Transverse colon (tissue), 3 donors: ENCODE measurements around the gene NTMT1.
"Not testable (repeated sequence)": the region's sequence is repeated elsewhere in the genome, so short reads cannot be mapped to it uniquely, and the experiment has no call there.

Experiments used
- EP300 ChIP-seq: sonication (generic); formaldehyde crosslinking; IDR thresholded peaks from one replicate; pipeline ENCODE4 v1.6.1; 2017; ENCODE audit warnings: antibody characterized with exemption, low read depth
- POLR2A ChIP-seq: fragments of 450-650 bp; IDR thresholded peaks from one replicate; pipeline ENCODE4 v1.6.1; 2016; ENCODE audit warnings: antibody characterized with exemption, mild to moderate bottlenecking, moderate library complexity
- TF ChIP-seq, protein P1 (sequence below), 5 experiments: fragments of 200-600 bp in 3 of 5; fragments of 450-650 bp in 2 of 5; sonication (generic) in 3 of 5; IDR thresholded peaks; 1 replicate in 2 of 5; 2 replicates in 3 of 5; pipeline ENCODE4 v1.5.1; 2016 to 2017; ENCODE audit warnings: antibody characterized with exemption in 5 of 5, inconsistent platforms in 3 of 5, mild to moderate bottlenecking in 2 of 5, moderate library complexity in 1 of 5

DNA sequence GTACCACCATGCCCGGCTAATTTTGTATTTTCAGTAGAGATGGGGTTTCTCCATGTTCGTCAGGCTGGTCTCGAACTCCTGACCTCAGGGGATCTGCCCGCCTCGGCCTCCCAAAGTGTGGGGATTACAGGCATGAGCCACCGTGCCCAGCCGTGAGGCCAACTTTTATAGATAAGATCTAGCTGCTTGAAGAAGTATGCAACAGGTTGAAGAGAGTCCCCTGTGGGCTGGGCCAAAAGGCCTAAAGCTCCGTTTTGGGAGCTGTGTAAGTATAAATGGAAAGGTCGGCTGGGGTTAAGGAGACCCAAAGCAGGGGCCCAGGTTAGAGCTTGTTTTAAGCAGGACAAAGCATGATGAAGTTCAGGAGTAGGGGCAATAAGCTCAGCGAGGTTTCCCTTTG is 33.2 kb upstream of the NTMT1 start:
- TF ChIP-seq, protein P1, sequence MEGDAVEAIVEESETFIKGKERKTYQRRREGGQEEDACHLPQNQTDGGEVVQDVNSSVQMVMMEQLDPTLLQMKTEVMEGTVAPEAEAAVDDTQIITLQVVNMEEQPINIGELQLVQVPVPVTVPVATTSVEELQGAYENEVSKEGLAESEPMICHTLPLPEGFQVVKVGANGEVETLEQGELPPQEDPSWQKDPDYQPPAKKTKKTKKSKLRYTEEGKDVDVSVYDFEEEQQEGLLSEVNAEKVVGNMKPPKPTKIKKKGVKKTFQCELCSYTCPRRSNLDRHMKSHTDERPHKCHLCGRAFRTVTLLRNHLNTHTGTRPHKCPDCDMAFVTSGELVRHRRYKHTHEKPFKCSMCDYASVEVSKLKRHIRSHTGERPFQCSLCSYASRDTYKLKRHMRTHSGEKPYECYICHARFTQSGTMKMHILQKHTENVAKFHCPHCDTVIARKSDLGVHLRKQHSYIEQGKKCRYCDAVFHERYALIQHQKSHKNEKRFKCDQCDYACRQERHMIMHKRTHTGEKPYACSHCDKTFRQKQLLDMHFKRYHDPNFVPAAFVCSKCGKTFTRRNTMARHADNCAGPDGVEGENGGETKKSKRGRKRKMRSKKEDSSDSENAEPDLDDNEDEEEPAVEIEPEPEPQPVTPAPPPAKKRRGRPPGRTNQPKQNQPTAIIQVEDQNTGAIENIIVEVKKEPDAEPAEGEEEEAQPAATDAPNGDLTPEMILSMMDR (IDR thresholded peaks at IDR 0.05), result not testable (repeated sequence)
- TF ChIP-seq POLR2A, EP300: not testable (repeated sequence)
